KMS-11 (cell line): ENCODE results near the gene FNDC8.
A peak's percentile ranks its signal among the peaks of the same experiment; 100 is the strongest.
"Not testable (repeated sequence)": the region's sequence is repeated elsewhere in the genome, so short reads cannot be mapped to it uniquely, and the experiment has no call there.

Experiments used
- H2AFZ ChIP-seq: fragments of 200-600 bp; sonication (generic); 2 replicates; pipeline ENCODE4 v1.6.1; 2016; ENCODE audit warnings: antibody characterized with exemption, mixed run types, low read depth
- H3K27ac ChIP-seq: fragments of 200-600 bp; sonication (generic); 2 replicates; pipeline ENCODE4 v1.6.1; 2016; ENCODE audit warnings: mild to moderate bottlenecking, mixed run types
- H3K27me3 ChIP-seq: fragments of 200-600 bp; sonication (generic); 2 replicates; pipeline ENCODE4 v1.6.1; 2017; ENCODE audit warnings: mild to moderate bottlenecking, low read depth, mixed run types, moderate library complexity; ENCODE audit not compliant: insufficient read depth
- H3K36me3 ChIP-seq: fragments of 200-600 bp; sonication (generic); 2 replicates; pipeline ENCODE4 v1.6.1; 2017; ENCODE audit warnings: mild to moderate bottlenecking, mixed run types; ENCODE audit not compliant: insufficient read depth
- H3K4me1 ChIP-seq: fragments of 200-600 bp; sonication (generic); 2 replicates; pipeline ENCODE4 v1.6.1; 2016; ENCODE audit warnings: mild to moderate bottlenecking, low read depth, mixed run types; ENCODE audit not compliant: poor library complexity, severe bottlenecking
- H3K4me2 ChIP-seq: fragments of 200-600 bp; sonication (generic); 2 replicates; pipeline ENCODE4 v1.7.0; 2016; ENCODE audit warnings: mild to moderate bottlenecking, mixed run types
- H3K4me3 ChIP-seq: fragments of 200-600 bp; sonication (generic); IDR thresholded peaks from 2 replicates; pipeline ENCODE4 v1.6.1; 2017; ENCODE audit warnings: low read depth, low read length, mixed read lengths; ENCODE audit not compliant: insufficient read depth
- H3K79me2 ChIP-seq: fragments of 200-600 bp; sonication (generic); 2 replicates; pipeline ENCODE4 v1.6.1; 2016; ENCODE audit warnings: low read depth, mixed run types; ENCODE audit not compliant: insufficient read depth
- H3K9ac ChIP-seq: fragments of 200-600 bp; sonication (generic); 2 replicates; pipeline ENCODE4 v1.6.1; 2016; ENCODE audit warnings: mild to moderate bottlenecking, mixed run types
- H4K20me1 ChIP-seq: fragments of 200-600 bp; sonication (generic); 2 replicates; pipeline ENCODE4 v1.6.1; 2016; ENCODE audit warnings: mild to moderate bottlenecking, mixed run types; ENCODE audit not compliant: insufficient read depth
- TF ChIP-seq, protein P1 (sequence below): fragments of 200-600 bp; sonication (generic); conservative IDR thresholded peaks from 2 replicates; pipeline ENCODE4 v1.6.1; 2017; ENCODE audit warnings: low read depth, mild to moderate bottlenecking, antibody characterized with exemption, low read length, moderate library complexity, mixed read lengths

The FNDC8 gene

DNA sequence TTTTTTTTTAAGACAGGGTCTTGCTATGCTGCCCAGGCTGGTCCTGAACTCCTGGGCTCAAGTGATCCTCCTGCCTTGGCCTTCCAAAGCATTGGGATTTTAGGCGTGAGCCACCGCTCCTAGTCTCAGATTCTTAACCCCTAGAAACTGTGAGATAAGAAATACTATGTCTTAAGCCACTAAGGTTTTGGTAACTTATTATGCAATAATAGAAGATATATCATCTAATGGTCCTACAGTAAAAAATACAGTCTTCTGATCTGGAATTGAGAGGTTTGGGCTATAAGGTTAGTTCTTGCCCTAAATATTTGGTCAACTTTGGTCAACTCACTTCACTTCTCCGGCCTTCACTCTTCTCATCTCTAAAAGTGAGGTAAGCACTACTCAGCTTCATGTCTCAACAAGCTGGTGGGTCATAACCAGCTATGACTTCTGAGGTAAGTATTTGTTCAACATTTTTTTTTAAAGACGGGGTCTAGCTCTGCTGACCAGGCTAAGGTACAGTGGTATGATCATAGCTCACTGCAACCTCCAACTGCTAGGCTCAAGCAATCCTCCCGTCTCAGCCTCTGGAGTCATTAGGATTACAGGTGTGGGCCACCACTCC, 16.5 kb upstream of the FNDC8 start:
- TF ChIP-seq, protein P1, sequence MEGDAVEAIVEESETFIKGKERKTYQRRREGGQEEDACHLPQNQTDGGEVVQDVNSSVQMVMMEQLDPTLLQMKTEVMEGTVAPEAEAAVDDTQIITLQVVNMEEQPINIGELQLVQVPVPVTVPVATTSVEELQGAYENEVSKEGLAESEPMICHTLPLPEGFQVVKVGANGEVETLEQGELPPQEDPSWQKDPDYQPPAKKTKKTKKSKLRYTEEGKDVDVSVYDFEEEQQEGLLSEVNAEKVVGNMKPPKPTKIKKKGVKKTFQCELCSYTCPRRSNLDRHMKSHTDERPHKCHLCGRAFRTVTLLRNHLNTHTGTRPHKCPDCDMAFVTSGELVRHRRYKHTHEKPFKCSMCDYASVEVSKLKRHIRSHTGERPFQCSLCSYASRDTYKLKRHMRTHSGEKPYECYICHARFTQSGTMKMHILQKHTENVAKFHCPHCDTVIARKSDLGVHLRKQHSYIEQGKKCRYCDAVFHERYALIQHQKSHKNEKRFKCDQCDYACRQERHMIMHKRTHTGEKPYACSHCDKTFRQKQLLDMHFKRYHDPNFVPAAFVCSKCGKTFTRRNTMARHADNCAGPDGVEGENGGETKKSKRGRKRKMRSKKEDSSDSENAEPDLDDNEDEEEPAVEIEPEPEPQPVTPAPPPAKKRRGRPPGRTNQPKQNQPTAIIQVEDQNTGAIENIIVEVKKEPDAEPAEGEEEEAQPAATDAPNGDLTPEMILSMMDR: no peak
- no peaks in the 10 kb centered on the region for H3K4me1 ChIP-seq
- no peak overlapping the region for H3K27ac ChIP-seq
- H3K4me3 ChIP-seq: no peak overlapping the region
- no peaks in the 10 kb centered on the region for H3K79me2 ChIP-seq
- no peaks in the 10 kb centered on the region for H3K27me3 ChIP-seq
- 0 out of 2 replicates have a peak, but pooled peaks cover 5% of the 10 kb centered on the region for H3K36me3 ChIP-seq
- H2AFZ ChIP-seq: no peak overlapping the region
- H3K4me2 ChIP-seq: no peak overlapping the region
- no peaks in the 10 kb centered on the region for H4K20me1 ChIP-seq
- H3K9ac ChIP-seq: no peak overlapping the region

GRCh38 chr17:35110791-35111190, 10.6 kb upstream of the FNDC8 start:
- not testable (repeated sequence) for H3K79me2 ChIP-seq, H2AFZ ChIP-seq, H3K27ac ChIP-seq

DNA sequence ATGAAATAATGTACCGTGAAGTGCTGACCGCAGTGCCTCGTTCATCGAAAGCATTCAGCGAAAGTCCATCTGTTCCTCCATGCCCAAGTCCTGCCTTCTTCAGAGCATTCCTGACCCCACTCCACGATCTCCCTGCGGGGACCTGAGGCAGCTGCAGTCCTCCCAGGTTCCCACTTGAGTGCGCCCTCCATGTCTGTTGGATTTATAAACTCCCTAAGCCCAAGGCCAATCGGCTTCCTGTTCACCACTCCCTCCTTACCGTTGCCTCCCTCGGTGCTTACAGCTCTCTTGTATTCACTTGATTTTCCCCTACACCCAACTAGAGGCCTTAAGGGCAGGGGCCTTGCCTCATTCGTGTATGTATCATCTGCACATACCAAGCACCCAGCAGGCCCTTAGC, 4.6 kb upstream of the FNDC8 start:
- Histone ChIP-seq H3K4me2 (no peak overlapping the region), H2AFZ (no peak overlapping the region), H3K79me2 (peaks cover 9% of the 10 kb centered on the region; the same call in 1 of the 2 replicates), H3K36me3 (no peaks in the 10 kb centered on the region), H3K9ac (no peak overlapping the region), H3K4me1 (peaks cover 15% of the 10 kb centered on the region), H3K4me3 (no peak overlapping the region), H4K20me1 (no peaks in the 10 kb centered on the region), H3K27ac (no peak overlapping the region), H3K27me3 (no peaks in the 10 kb centered on the region)
- TF ChIP-seq, protein P1: no peak

More at GRCh38 chr17:35110791-35111190, 10.6 kb upstream of the FNDC8 start:
- H3K4me2 ChIP-seq, H3K4me1 ChIP-seq, H4K20me1 ChIP-seq, H3K27me3 ChIP-seq, H3K36me3 ChIP-seq, H3K9ac ChIP-seq, H3K4me3 ChIP-seq: not testable (repeated sequence)

- Histone ChIP-seq H2AFZ (no peak overlapping the region), H3K4me1 (peaks cover 15% of the 10 kb centered on the region), H3K9ac (no peak overlapping the region), H3K27ac (no peak overlapping the region), H3K79me2 (peaks cover 9% of the 10 kb centered on the region; the same call in 1 of the 2 replicates), H3K4me2 (peak overlapping the region; percentile 64; the same call in 1 of the 2 replicates), H3K36me3 (no peaks in the 10 kb centered on the region), H3K4me3 (no peak overlapping the region), H4K20me1 (no peaks in the 10 kb centered on the region), H3K27me3 (no peaks in the 10 kb centered on the region)
- TF ChIP-seq, protein P1: no peak
Measured at GRCh38 chr17:35117984-35118383, 3.4 kb upstream of the FNDC8 start.
